ENCODE measurements around the gene FOXP4.

The FOXP4 gene

GRCh38 chr6:41545703-41546474 is at the start of gene FOXP4:
Gene FOXP4, plus strand, starts transcription at chr6:41546381. Its CDS starts 19,380 bp downstream, at chr6:41565761.
- peak; percentile 98 for DNase-seq

GRCh38 chr6:41497573-41497972 is 48.6 kb upstream of the FOXP4 start:
- DNase-seq = no peak

DNA sequence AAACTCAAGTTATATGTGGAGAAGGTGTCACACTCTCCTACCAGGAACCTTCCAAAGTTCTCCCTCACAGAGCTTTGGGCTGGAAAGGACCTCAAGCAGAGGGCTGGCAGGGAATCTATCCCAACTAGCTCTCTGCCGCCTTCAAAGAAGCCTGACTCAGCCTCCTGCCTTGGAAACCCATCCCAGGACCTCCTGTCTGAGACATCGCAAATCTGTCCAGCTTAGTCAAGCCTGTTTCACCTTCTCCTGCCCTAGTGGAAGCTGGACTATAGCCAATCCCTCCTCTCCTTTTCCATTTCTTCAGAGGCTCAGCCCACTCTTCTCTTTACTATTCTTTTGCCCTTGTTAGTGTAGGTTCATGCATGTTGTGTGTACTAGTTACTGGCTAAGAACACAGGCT is 48.2 kb upstream of the FOXP4 start:
- DNase-seq = no peak

DNA sequence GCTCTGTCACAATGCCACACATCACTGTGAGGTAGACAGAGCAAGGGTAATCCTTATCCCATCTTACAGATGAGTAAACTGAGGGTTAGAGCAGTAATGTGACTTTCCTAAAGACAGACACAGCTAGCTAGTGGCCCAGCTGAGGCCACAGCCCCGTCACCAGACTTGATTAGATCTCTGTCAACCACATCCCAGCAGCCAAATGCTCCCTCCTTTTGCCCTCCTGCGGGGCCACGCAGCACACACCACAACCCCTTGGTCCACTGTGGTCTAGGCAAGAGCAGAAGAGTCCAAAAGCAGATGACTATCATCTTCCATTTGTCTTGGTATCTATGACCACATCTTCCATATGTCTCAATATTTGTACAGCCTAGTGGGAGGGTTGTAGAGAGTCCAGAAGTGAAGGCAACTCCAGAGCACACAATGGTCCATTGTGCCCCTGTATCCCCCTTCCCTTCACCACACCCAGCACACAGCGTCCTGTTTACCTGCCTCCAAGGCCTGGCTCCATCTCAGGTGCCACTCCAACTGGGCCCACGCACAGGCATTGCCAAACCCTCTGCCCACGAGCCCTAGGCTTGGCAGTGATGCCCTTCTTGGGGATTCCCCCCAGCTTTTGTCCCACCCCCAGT is 47.1 kb upstream of the FOXP4 start:
- no peak for DNase-seq

DNA sequence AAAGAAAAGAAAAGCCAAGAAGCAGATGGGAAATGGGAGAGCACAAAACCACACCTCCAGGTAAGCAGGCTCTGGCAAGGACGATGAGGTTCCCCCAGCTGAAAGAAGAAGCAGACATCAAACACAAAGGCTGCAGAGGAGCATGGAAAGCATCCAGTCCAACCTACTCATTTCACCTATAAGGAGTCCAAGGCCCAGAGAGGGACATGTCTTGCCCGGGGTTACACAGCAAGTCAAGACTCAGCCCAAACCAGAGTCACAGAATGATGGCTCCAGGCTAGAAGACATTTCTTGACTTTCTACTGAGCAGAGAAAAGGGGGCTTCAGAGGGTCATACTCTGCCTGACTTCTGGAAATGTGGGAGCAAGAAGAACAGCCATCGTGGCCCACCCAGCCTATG is 45.6 kb upstream of the FOXP4 start:
- DNase-seq = no peak

GRCh38 chr6:41502566-41502916 is 43.6 kb upstream of the FOXP4 start:
- DNase-seq = no peak

DNA sequence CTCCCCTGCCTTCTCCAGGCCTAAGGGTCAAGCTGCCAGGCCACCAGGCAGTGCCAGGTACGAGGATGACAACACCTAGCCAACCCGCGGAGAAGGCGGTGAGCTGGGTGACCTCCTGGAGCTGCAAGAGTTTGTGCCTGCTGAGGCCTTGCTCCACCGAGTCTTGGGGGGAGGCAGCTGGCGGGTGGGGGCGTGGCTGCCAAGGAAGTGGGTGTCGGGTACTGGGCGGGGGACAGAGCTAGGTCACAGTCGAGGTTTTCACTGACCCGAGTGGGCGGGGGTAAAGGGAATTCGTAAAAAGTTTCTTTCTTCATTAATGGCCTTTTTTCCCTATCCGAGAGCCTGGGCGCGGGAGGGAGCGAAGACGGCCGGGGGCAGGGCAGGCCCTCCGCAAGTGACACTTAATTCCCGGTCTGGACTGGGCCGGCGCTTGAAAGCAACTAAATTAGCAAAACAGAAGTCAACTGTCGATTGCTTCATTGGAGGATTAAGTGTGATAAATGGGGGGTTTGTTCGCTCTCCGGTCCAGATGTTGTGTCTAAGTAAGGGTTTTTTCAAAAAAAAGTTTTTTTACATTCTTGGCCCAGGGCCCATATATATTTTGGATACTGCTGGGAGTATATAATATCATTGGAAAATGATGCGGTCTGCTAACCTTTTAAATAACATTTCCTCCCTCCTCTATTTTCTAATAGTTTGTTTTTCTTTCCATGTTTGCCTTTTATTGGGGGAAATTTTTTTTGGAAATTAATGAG is 43.1 kb upstream of the FOXP4 start:
- no peak for DNase-seq

DNA sequence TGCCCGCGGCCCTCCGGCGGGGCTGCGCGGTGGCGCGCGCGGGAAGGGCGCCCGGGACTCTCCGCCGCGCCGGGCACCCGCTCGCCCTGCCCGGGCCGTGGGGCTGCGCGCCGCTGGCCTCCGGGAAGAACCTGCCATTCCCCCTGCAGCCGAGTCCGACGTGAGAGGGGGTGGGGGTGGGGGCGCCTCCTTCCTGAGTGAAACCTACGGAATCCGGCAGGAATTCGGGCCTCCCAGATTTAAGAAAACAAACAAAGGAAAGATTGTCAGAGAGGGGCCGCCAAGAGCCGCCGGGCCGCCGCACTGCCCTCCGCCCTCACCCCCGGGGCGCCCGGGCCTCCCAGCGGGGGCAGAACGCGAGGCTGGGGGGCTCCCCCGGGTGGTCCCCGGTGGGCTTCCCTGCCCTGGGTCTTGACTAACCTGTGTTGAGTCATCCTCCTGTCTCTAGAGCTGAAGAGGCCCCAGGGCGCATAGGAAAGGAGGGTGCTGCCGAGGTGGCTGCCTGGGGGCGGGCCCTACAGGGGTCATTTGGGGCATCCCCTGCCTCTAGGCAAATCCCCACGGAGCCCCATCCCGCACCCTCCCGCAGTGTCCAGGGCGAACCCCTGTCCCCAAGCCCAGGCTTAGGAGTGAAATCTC is 42.2 kb upstream of the FOXP4 start:
- no peak for DNase-seq

- DNase-seq = no peak
Measured at GRCh38 chr6:41504466-41505121, 41.6 kb upstream of the FOXP4 start.

- peak; percentile 52 for DNase-seq
Measured at GRCh38 chr6:41505122-41506049, 40.8 kb upstream of the FOXP4 start.

- DNase-seq = no peak
Measured at GRCh38 chr6:41508479-41508878, 37.7 kb upstream of the FOXP4 start.

DNA sequence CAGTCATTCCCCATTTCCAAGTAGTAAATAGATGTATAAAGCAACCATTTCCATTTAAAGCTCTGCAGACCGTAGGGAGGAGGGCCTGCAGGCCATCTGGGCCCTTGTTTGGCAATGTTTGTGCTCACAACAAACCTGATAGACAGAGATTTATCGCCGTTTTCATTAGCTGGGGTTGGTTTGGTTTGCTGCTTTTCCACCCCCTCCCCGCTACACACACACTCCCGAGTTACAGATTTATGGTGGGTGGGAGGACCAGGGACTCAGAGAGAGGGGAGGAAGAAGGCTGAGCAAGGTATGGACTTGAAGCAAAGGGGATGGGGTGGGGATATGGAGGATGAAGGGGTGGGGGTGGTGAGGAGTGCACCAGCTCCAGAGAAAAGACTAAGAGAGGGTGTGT is 36.6 kb upstream of the FOXP4 start:
- DNase-seq = no peak

- peak; percentile 30 for DNase-seq
Measured at GRCh38 chr6:41511443-41512060, 34.6 kb upstream of the FOXP4 start.

DNA sequence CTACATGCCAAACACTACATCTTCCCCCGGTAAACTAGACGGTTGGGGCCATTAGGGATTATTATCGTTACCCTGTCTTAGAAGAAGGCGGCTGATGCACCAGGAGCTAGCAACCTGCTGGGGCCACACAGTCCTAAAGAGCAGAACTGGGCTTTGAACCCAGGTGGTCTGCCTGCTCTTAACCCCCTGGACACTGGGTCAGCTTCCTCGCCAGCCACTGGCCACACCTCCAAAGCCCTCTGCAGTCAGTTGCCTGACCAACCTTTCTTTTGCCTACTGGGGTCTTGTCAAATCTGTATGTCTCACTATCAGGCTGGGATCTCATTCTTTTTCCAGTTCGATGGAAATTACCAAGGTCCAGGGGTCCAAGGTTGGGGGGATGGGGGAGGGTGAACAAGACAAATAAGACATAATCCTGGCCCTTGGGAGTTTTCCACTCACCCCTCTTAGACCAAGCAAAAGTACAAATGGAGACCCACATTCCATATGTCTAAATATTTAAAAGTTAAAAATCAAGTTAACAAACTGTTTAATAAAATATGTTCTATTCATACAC is 34.0 kb upstream of the FOXP4 start:
- no peak for DNase-seq

GRCh38 chr6:41515995-41516394 is 30.2 kb upstream of the FOXP4 start:
- DNase-seq = no peak

DNA sequence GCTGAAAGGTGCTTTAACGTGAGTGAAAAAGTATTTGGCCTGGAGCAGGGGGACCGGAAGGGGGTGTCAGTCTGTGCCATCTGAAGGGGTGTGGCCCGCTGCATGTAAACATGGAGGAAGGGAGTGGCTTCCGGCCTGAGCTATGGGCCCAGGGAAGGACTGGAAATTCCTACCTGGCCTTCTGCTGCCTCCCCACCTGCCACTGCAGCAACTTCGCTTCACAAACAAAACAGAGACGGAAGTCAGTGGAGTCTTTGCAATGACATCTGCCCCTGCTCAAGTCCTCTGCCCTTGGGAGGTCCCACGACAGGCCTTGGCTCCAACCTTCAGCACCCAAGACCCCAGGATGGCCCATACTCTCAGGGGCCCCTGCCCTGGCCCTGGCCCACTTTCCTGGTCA is 28.1 kb upstream of the FOXP4 start:
- no peak for DNase-seq

- DNase-seq = no peak
Measured at GRCh38 chr6:41519305-41519744, 26.9 kb upstream of the FOXP4 start.

DNA sequence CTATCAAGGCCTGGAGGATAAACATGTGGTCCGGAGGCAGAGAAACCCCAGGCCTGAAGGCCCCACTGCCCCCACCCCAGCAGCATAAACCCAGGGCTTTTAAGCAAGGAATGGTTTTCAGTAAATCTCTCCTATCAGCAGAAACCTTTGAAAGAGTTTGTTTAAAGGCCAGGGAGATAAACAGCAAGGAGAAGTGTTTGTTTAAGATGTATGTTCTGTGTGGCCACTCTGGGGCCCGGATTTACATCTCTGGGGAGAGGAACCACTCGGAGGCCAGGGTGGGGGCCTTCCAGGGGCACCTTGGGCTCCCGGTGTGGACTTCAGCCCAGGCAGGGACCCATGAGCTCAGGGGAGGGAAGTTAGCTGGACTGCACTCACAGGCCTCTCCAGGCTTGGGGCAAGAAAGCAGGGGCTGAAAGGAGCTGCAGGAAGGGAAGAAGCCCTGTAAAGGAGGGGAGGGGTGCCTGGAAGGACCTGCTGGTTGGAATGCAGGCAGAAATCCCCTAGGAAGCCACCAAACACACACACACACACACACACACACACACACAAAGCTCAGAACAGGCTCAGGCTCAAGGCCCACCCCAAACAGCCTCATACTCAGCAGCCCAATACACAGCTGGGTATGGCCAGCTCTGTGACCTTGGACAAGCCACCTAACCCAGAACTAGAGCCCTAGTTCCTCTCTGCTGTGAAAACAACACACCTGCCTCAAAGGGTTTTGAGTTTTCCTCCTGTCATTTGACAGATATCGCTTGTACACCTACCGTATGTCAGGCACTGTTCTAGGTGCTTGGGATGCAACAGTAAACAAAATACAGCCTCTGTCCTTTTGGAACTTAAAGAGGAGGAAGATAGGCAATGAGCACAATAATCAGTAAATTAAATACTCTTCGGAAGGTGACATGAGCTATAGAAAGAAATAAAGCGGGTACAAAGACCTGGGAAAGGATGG is 26.2 kb upstream of the FOXP4 start:
- DNase-seq = no peak

GRCh38 chr6:41522780-41523548 is 23.2 kb upstream of the FOXP4 start:
- no peak for DNase-seq

Data from NCI-H82 (cell line).